GM23338 (cell line): ENCODE data around the gene ZBTB48. TPM values are rescaled to one million over a fixed set of nuclear protein-coding genes. Genes with fewer than 3 reads are reported as not detected.

Source experiments
- ATAC-seq: fragments of 200-7000 bp; cut with Tn5 transposase; 3 replicates; pipeline ENCODE4 v1.9.1; 2020
- DNase-seq: peaks from one replicate; pipeline ENCODE4 v3.0.0-alpha.2; 2015; ENCODE audit warnings: low spot score
- H2AFZ ChIP-seq: fragments of 200-600 bp; sonication (generic); 2 replicates; pipeline ENCODE4 v1.8.0; 2016; ENCODE audit warnings: antibody characterized with exemption, mild to moderate bottlenecking, moderate library complexity
- H3F3A ChIP-seq: fragments of 200-600 bp; sonication (generic); replicated peaks from 2 replicates; pipeline ENCODE4 v1.8.0; 2017; ENCODE audit warnings: antibody characterized with exemption, mixed run types, low read depth
- H3K27ac ChIP-seq: fragments of 200-600 bp; sonication (generic); 2 replicates; pipeline ENCODE4 v1.6.1; 2016; ENCODE audit warnings: low read depth
- H3K27me3 ChIP-seq: fragments of 200-600 bp; sonication (generic); 2 replicates; pipeline ENCODE4 v1.8.0; 2016; ENCODE audit warnings: mild to moderate bottlenecking, mixed run types, moderate library complexity; ENCODE audit not compliant: insufficient read depth
- H3K36me3 ChIP-seq: fragments of 200-600 bp; sonication (generic); 2 replicates; pipeline ENCODE4 v1.8.0; 2016; ENCODE audit warnings: mild to moderate bottlenecking; ENCODE audit not compliant: insufficient read depth
- H3K4me1 ChIP-seq: fragments of 200-600 bp; sonication (generic); 2 replicates; pipeline ENCODE4 v1.8.0; 2016; ENCODE audit warnings: mild to moderate bottlenecking, moderate library complexity; ENCODE audit not compliant: insufficient read depth
- H3K4me2 ChIP-seq: fragments of 200-600 bp; sonication (generic); 2 replicates; pipeline ENCODE4 v1.7.1; 2017; ENCODE audit warnings: mixed run types
- H3K4me3 ChIP-seq: fragments of 200-600 bp; sonication (generic); 2 replicates; pipeline ENCODE4 v1.6.1; 2016; ENCODE audit warnings: mixed run types
- H3K79me2 ChIP-seq: fragments of 200-600 bp; sonication (generic); replicated peaks from 2 replicates; pipeline ENCODE4 v1.8.0; 2017; ENCODE audit warnings: mild to moderate bottlenecking; ENCODE audit not compliant: insufficient read depth
- H3K9me2 ChIP-seq: fragments of 200-600 bp; sonication (generic); 2 replicates; pipeline ENCODE4 v1.8.0; 2017; ENCODE audit not compliant: insufficient read depth
- H4K20me1 ChIP-seq: fragments of 200-600 bp; sonication (generic); replicated peaks from 2 replicates; pipeline ENCODE4 v1.8.0; 2017; ENCODE audit warnings: mild to moderate bottlenecking; ENCODE audit not compliant: insufficient read depth
- H3K27ac Mint-ChIP-seq: 2 replicates; pipeline ENCODE4 v1.8.0; 2020; ENCODE audit warnings: inconsistent platforms, mild to moderate bottlenecking, moderate library complexity, mixed read lengths
- H3K27me3 Mint-ChIP-seq: 3 replicates; pipeline ENCODE4 v1.8.0; 2022; ENCODE audit warnings: low read depth, mild to moderate bottlenecking, moderate library complexity, mixed read lengths, inconsistent platforms; ENCODE audit not compliant: insufficient read depth, poor library complexity
- H3K36me3 Mint-ChIP-seq: 3 replicates; pipeline ENCODE4 v1.8.0; 2021; ENCODE audit warnings: low read depth, mild to moderate bottlenecking, inconsistent platforms, moderate library complexity, mixed read lengths
- H3K4me1 Mint-ChIP-seq: 3 replicates; pipeline ENCODE4 v1.8.0; 2020; ENCODE audit warnings: mild to moderate bottlenecking, inconsistent platforms, mixed read lengths
- H3K4me3 Mint-ChIP-seq: 3 replicates; pipeline ENCODE4 v1.8.0; 2021; ENCODE audit warnings: moderate library complexity, mild to moderate bottlenecking, inconsistent platforms, mixed read lengths
- H3K9me3 Mint-ChIP-seq: 3 replicates; pipeline ENCODE4 v1.8.0; 2020; ENCODE audit warnings: moderate library complexity, mild to moderate bottlenecking, inconsistent platforms, mixed read lengths
- CREB1 ChIP-seq: fragments of 250-450 bp; sonication (Bioruptor Pico); IDR thresholded peaks from 2 replicates; pipeline ENCODE4 v1.5.0; 2020; ENCODE audit warnings: low read depth, mild to moderate bottlenecking, moderate library complexity
- EZH2 ChIP-seq: fragments of 200-600 bp; sonication (generic); IDR thresholded peaks from one replicate; pipeline ENCODE4 v1.8.0; 2017; ENCODE audit warnings: antibody characterized with exemption, mild to moderate bottlenecking, low read depth; ENCODE audit not compliant: unreplicated experiment
- EZH2phosphoT487 ChIP-seq: fragments of 200-600 bp; sonication (generic); IDR thresholded peaks from one replicate; pipeline ENCODE4 v1.8.1; 2018; ENCODE audit warnings: antibody characterized with exemption; ENCODE audit not compliant: unreplicated experiment
- JUNB ChIP-seq: IDR thresholded peaks from one replicate; pipeline ENCODE4 v1.6.1; 2016; ENCODE audit warnings: antibody characterized with exemption; ENCODE audit not compliant: unreplicated experiment
- NANOG ChIP-seq: IDR thresholded peaks from 2 replicates; pipeline ENCODE4 v1.6.1; 2016; ENCODE audit warnings: antibody characterized with exemption, borderline replicate concordance
- POLR2AphosphoS5 ChIP-seq: IDR thresholded peaks from 2 replicates; pipeline ENCODE4 v1.6.1; 2016; ENCODE audit warnings: antibody characterized with exemption, low read depth
- STAT1 ChIP-seq: IDR thresholded peaks from one replicate; pipeline ENCODE4 v1.6.1; 2016; ENCODE audit warnings: antibody characterized with exemption; ENCODE audit not compliant: unreplicated experiment
- ZNF114 ChIP-seq: fragments of 250-450 bp; sonication (Bioruptor Pico); IDR thresholded peaks from 2 replicates; pipeline ENCODE4 v1.5.0; 2020; ENCODE audit warnings: mild to moderate bottlenecking, moderate library complexity
- ZNF331 ChIP-seq: fragments of 250-450 bp; sonication (Bioruptor Pico); IDR thresholded peaks from 2 replicates; pipeline ENCODE4 v1.5.0; 2020; ENCODE audit warnings: low read depth, mild to moderate bottlenecking, moderate library complexity
- polyA plus RNA-seq: library from polyadenylated mRNA; unstranded; fragments of >200 nt; fragmentation: Nextera tagmentation; extraction: Ambion mirVana; gene quantifications from 2 replicates; pipeline ENCODE4 v1.2.1, GENCODE V29; 2016
- total RNA-seq: library from RNA; depleted of rRNA; stranded (reverse); fragments of >200 nt; shearing (Covaris generic); gene quantifications from 2 replicates; pipeline ENCODE4 v1.2.3, GENCODE V29; 2014
- TF ChIP-seq, protein P1 (sequence below): IDR thresholded peaks from one replicate; pipeline ENCODE4 v1.6.1; 2018; ENCODE audit warnings: antibody characterized with exemption; ENCODE audit not compliant: unreplicated experiment
- TF ChIP-seq, protein P2 (sequence below): IDR thresholded peaks from 2 replicates; pipeline ENCODE4 v1.6.1; 2016; ENCODE audit warnings: antibody characterized with exemption
- TF ChIP-seq, protein P3 (sequence below): fragments of 250-450 bp; sonication (Bioruptor Pico); IDR thresholded peaks from 2 replicates; pipeline ENCODE4 v1.5.0; 2020; ENCODE audit warnings: mild to moderate bottlenecking, moderate library complexity
- TF ChIP-seq, protein P4 (sequence below), 2 experiments: fragments of 200-600 bp in 1 of 2; sonication (generic) in 1 of 2; conservative IDR thresholded peaks; 2 replicates each; pipeline versions ENCODE4 v1.5.1 to v1.6.1; 2016 to 2017; ENCODE audit warnings: antibody characterized with exemption in 2 of 2, low read depth in 2 of 2, mild to moderate bottlenecking in 2 of 2, moderate library complexity in 1 of 2

ZBTB48 gene
- total and polyA plus RNA-seq, 2 experiments from 2014 or later, result 17.3 to 25.5 TPM

- H3K27me3 Mint-ChIP-seq, result peaks cover 10% of the 10 kb centered on the region
- peak overlapping the region; percentile 75 for H3K27ac Mint-ChIP-seq
- H3K4me3 Mint-ChIP-seq, result peak overlapping the region; percentile 95
- H3F3A ChIP-seq, result no peaks in the 10 kb centered on the region; the same call in 1 of the 2 replicates
- no peaks in the 10 kb centered on the region for H3K36me3 ChIP-seq
- H2AFZ ChIP-seq, result no peak overlapping the region
- H3K79me2 ChIP-seq, result peaks cover 16% of the 10 kb centered on the region
- peak overlapping the region; percentile 97 for H3K4me2 ChIP-seq
- H3K9me3 Mint-ChIP-seq, result no peaks in the 10 kb centered on the region
- TF ChIP-seq JUNB (no peak), CREB1 (CRISPR knock-in tag) (no peak), NANOG (no peak), POLR2AphosphoS5 (no peak), EZH2phosphoT487 (no peak), EZH2 (no peak), ZNF331 (CRISPR knock-in tag) (no peak), ZNF114 (no peak), STAT1 (no peak)
- TF ChIP-seq, protein P1, sequence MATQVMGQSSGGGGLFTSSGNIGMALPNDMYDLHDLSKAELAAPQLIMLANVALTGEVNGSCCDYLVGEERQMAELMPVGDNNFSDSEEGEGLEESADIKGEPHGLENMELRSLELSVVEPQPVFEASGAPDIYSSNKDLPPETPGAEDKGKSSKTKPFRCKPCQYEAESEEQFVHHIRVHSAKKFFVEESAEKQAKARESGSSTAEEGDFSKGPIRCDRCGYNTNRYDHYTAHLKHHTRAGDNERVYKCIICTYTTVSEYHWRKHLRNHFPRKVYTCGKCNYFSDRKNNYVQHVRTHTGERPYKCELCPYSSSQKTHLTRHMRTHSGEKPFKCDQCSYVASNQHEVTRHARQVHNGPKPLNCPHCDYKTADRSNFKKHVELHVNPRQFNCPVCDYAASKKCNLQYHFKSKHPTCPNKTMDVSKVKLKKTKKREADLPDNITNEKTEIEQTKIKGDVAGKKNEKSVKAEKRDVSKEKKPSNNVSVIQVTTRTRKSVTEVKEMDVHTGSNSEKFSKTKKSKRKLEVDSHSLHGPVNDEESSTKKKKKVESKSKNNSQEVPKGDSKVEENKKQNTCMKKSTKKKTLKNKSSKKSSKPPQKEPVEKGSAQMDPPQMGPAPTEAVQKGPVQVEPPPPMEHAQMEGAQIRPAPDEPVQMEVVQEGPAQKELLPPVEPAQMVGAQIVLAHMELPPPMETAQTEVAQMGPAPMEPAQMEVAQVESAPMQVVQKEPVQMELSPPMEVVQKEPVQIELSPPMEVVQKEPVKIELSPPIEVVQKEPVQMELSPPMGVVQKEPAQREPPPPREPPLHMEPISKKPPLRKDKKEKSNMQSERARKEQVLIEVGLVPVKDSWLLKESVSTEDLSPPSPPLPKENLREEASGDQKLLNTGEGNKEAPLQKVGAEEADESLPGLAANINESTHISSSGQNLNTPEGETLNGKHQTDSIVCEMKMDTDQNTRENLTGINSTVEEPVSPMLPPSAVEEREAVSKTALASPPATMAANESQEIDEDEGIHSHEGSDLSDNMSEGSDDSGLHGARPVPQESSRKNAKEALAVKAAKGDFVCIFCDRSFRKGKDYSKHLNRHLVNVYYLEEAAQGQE, result no peak
- TF ChIP-seq, protein P2, sequence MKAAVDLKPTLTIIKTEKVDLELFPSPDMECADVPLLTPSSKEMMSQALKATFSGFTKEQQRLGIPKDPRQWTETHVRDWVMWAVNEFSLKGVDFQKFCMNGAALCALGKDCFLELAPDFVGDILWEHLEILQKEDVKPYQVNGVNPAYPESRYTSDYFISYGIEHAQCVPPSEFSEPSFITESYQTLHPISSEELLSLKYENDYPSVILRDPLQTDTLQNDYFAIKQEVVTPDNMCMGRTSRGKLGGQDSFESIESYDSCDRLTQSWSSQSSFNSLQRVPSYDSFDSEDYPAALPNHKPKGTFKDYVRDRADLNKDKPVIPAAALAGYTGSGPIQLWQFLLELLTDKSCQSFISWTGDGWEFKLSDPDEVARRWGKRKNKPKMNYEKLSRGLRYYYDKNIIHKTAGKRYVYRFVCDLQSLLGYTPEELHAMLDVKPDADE, result no peak
- TF ChIP-seq, protein P3, sequence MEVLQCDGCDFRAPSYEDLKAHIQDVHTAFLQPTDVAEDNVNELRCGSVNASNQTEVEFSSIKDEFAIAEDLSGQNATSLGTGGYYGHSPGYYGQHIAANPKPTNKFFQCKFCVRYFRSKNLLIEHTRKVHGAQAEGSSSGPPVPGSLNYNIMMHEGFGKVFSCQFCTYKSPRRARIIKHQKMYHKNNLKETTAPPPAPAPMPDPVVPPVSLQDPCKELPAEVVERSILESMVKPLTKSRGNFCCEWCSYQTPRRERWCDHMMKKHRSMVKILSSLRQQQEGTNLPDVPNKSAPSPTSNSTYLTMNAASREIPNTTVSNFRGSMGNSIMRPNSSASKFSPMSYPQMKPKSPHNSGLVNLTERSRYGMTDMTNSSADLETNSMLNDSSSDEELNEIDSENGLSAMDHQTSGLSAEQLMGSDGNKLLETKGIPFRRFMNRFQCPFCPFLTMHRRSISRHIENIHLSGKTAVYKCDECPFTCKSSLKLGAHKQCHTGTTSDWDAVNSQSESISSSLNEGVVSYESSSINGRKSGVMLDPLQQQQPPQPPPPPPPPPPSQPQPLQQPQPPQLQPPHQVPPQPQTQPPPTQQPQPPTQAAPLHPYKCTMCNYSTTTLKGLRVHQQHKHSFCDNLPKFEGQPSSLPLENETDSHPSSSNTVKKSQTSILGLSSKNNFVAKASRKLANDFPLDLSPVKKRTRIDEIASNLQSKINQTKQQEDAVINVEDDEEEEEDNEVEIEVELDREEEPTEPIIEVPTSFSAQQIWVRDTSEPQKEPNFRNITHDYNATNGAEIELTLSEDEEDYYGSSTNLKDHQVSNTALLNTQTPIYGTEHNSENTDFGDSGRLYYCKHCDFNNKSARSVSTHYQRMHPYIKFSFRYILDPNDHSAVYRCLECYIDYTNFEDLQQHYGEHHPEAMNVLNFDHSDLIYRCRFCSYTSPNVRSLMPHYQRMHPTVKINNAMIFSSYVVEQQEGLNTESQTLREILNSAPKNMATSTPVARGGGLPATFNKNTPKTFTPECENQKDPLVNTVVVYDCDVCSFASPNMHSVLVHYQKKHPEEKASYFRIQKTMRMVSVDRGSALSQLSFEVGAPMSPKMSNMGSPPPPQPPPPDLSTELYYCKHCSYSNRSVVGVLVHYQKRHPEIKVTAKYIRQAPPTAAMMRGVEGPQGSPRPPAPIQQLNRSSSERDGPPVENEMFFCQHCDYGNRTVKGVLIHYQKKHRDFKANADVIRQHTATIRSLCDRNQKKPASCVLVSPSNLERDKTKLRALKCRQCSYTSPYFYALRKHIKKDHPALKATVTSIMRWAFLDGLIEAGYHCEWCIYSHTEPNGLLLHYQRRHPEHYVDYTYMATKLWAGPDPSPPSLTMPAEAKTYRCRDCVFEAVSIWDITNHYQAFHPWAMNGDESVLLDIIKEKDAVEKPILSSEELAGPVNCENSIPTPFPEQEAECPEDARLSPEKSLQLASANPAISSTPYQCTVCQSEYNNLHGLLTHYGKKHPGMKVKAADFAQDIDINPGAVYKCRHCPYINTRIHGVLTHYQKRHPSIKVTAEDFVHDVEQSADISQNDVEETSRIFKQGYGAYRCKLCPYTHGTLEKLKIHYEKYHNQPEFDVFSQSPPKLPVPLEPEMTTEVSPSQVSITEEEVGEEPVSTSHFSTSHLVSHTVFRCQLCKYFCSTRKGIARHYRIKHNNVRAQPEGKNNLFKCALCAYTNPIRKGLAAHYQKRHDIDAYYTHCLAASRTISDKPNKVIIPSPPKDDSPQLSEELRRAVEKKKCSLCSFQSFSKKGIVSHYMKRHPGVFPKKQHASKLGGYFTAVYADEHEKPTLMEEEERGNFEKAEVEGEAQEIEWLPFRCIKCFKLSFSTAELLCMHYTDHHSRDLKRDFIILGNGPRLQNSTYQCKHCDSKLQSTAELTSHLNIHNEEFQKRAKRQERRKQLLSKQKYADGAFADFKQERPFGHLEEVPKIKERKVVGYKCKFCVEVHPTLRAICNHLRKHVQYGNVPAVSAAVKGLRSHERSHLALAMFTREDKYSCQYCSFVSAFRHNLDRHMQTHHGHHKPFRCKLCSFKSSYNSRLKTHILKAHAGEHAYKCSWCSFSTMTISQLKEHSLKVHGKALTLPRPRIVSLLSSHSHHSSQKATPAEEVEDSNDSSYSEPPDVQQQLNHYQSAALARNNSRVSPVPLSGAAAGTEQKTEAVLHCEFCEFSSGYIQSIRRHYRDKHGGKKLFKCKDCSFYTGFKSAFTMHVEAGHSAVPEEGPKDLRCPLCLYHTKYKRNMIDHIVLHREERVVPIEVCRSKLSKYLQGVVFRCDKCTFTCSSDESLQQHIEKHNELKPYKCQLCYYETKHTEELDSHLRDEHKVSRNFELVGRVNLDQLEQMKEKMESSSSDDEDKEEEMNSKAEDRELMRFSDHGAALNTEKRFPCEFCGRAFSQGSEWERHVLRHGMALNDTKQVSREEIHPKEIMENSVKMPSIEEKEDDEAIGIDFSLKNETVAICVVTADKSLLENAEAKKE, result no peak
- TF ChIP-seq, protein P4, sequence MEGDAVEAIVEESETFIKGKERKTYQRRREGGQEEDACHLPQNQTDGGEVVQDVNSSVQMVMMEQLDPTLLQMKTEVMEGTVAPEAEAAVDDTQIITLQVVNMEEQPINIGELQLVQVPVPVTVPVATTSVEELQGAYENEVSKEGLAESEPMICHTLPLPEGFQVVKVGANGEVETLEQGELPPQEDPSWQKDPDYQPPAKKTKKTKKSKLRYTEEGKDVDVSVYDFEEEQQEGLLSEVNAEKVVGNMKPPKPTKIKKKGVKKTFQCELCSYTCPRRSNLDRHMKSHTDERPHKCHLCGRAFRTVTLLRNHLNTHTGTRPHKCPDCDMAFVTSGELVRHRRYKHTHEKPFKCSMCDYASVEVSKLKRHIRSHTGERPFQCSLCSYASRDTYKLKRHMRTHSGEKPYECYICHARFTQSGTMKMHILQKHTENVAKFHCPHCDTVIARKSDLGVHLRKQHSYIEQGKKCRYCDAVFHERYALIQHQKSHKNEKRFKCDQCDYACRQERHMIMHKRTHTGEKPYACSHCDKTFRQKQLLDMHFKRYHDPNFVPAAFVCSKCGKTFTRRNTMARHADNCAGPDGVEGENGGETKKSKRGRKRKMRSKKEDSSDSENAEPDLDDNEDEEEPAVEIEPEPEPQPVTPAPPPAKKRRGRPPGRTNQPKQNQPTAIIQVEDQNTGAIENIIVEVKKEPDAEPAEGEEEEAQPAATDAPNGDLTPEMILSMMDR (conservative IDR thresholded peaks at IDR 0.05; ENCODE audit: low read depth in 2 of 2), result no peak; a peak in 2 of 4 replicates
- no peaks in the 10 kb centered on the region for H3K9me2 ChIP-seq
- peaks cover 20% of the 10 kb centered on the region for H3K4me1 Mint-ChIP-seq
- peak overlapping the region; percentile 95 for H3K4me3 ChIP-seq
- H4K20me1 ChIP-seq, result peaks cover 4% of the 10 kb centered on the region; the same call in 1 of the 2 replicates
- H3K4me1 ChIP-seq, result peaks cover 13% of the 10 kb centered on the region; the same call in 1 of the 2 replicates
- ATAC-seq (peak; percentile 3), DNase-seq (peak; percentile 54)
- no peaks in the 10 kb centered on the region for H3K27me3 ChIP-seq
- H3K27ac ChIP-seq, result 0 out of 2 replicates have a peak overlapping the region, but pooled peaks have one; percentile 19
- peaks cover 2% of the 10 kb centered on the region; the same call in 1 of the 3 replicates for H3K36me3 Mint-ChIP-seq
These were observed 1.0 kb downstream of the ZBTB48 start for GRCh38 chr1:6580593-6581409.
